Nephron progenitor cell (in vitro differentiated cells): ENCODE data around the gene GUCA2B.
A peak's percentile ranks its signal among the peaks of the same experiment; 100 is the strongest.

Experiments
- DNase-seq: peaks from one replicate; pipeline ENCODE4 v3.0.0; 2021
- H3K27ac Mint-ChIP-seq: 2 replicates; pipeline ENCODE4 v1.8.0; 2021; ENCODE audit warnings: mild to moderate bottlenecking, moderate library complexity, mixed read lengths
- H3K27me3 Mint-ChIP-seq: 2 replicates; pipeline ENCODE4 v1.8.0; 2021; ENCODE audit warnings: mild to moderate bottlenecking, low read depth, mixed read lengths; ENCODE audit not compliant: poor library complexity
- H3K36me3 Mint-ChIP-seq: 2 replicates; pipeline ENCODE4 v1.8.0; 2021; ENCODE audit warnings: low read depth, mixed read lengths
- H3K4me1 Mint-ChIP-seq: 2 replicates; pipeline ENCODE4 v1.8.0; 2021; ENCODE audit warnings: mixed read lengths
- H3K4me3 Mint-ChIP-seq: 2 replicates; pipeline ENCODE4 v1.8.0; 2021; ENCODE audit warnings: mild to moderate bottlenecking, moderate library complexity, mixed read lengths
- H3K9me3 Mint-ChIP-seq: 2 replicates; pipeline ENCODE4 v1.8.0; 2021; ENCODE audit warnings: mild to moderate bottlenecking, moderate library complexity, mixed read lengths
- TF ChIP-seq, protein P1 (sequence below): fragments of 200-600 bp; sonication (generic); IDR thresholded peaks from 2 replicates; pipeline ENCODE4 v1.5.0; 2021; ENCODE audit warnings: antibody characterized with exemption

The GUCA2B gene

DNA sequence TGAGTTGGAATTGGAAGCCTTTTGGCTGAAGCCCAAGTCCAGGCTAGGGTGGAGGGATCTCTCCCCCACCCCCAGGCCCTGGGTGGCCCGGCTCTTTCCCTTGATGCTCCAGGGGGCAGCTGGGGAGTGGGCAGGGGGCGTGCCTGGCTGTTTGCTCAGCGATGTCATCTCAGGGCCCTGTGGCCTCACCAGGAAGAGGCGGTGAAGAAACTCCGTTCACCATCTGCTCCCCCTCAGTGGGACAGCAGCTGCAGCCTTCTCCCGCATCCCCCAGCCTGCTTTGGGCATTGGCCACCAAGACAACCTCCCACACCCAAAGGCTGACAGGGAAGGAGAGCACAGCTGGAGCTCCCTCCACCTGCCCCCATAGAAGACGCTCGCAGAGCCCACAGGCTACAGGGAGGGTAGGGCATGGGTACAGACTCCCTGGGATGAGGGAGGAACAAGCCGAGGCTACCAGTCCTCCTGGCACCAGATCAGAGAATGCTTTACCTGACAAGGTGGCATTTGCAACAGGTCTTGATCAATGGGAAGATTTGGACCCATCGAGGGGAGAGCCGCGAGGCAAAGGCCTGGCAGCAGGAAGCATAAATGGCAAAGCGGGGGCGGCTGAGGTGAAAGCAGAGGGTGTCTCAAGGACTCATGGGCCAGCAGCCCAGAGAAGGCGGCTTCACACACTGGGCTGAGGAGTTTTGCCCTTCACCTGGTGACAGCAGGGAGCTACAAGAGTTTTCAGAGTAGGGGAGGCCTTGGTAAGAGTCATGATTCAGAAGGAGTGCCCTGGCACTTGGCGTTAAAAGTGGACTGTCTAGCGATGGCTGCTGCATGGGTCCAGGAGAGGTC, 17.8 kb downstream of the GUCA2B start:
- Mint-ChIP-seq H3K27me3 (peaks cover 7% of the 10 kb centered on the region), H3K36me3 (no peaks in the 10 kb centered on the region), H3K27ac (peak overlapping the region; percentile 97), H3K9me3 (no peaks in the 10 kb centered on the region), H3K4me1 (peaks cover 28% of the 10 kb centered on the region), H3K4me3 (no peak overlapping the region)
- no peak for DNase-seq
- TF ChIP-seq, protein P1, sequence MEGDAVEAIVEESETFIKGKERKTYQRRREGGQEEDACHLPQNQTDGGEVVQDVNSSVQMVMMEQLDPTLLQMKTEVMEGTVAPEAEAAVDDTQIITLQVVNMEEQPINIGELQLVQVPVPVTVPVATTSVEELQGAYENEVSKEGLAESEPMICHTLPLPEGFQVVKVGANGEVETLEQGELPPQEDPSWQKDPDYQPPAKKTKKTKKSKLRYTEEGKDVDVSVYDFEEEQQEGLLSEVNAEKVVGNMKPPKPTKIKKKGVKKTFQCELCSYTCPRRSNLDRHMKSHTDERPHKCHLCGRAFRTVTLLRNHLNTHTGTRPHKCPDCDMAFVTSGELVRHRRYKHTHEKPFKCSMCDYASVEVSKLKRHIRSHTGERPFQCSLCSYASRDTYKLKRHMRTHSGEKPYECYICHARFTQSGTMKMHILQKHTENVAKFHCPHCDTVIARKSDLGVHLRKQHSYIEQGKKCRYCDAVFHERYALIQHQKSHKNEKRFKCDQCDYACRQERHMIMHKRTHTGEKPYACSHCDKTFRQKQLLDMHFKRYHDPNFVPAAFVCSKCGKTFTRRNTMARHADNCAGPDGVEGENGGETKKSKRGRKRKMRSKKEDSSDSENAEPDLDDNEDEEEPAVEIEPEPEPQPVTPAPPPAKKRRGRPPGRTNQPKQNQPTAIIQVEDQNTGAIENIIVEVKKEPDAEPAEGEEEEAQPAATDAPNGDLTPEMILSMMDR, result no peak

- Mint-ChIP-seq H3K4me3 (no peak overlapping the region), H3K4me1 (peaks cover 28% of the 10 kb centered on the region), H3K27me3 (peaks cover 7% of the 10 kb centered on the region)
These were observed 18.6 kb downstream of the GUCA2B start for GRCh38 chr1:42171679-42172266.

GRCh38 chr1:42172381-42173133, 19.3 kb downstream of the GUCA2B start:
- Mint-ChIP-seq H3K27me3 (peaks cover 7% of the 10 kb centered on the region), H3K4me1 (peaks cover 31% of the 10 kb centered on the region), H3K9me3 (no peaks in the 10 kb centered on the region), H3K36me3 (no peaks in the 10 kb centered on the region), H3K27ac (peak overlapping the region; percentile 97), H3K4me3 (no peak overlapping the region)
- DNase-seq, result peak; percentile 18
- TF ChIP-seq, protein P1, result no peak

More at GRCh38 chr1:42171679-42172266, 18.6 kb downstream of the GUCA2B start:
- Mint-ChIP-seq H3K9me3 (no peaks in the 10 kb centered on the region), H3K36me3 (no peaks in the 10 kb centered on the region), H3K27ac (peak overlapping the region; percentile 97)
- TF ChIP-seq, protein P1, result no peak
- no peak for DNase-seq

GRCh38 chr1:42173155-42173933, 20.1 kb downstream of the GUCA2B start:
- no peak overlapping the region for H3K4me3 Mint-ChIP-seq
- no peak overlapping the region for H3K27ac Mint-ChIP-seq
- TF ChIP-seq, protein P1, result peak; percentile 97
- H3K27me3 Mint-ChIP-seq, result peaks cover 7% of the 10 kb centered on the region
- peaks cover 28% of the 10 kb centered on the region for H3K4me1 Mint-ChIP-seq
- DNase-seq, result peak; percentile 82
- no peaks in the 10 kb centered on the region for H3K36me3 Mint-ChIP-seq
- H3K9me3 Mint-ChIP-seq, result no peaks in the 10 kb centered on the region

DNA sequence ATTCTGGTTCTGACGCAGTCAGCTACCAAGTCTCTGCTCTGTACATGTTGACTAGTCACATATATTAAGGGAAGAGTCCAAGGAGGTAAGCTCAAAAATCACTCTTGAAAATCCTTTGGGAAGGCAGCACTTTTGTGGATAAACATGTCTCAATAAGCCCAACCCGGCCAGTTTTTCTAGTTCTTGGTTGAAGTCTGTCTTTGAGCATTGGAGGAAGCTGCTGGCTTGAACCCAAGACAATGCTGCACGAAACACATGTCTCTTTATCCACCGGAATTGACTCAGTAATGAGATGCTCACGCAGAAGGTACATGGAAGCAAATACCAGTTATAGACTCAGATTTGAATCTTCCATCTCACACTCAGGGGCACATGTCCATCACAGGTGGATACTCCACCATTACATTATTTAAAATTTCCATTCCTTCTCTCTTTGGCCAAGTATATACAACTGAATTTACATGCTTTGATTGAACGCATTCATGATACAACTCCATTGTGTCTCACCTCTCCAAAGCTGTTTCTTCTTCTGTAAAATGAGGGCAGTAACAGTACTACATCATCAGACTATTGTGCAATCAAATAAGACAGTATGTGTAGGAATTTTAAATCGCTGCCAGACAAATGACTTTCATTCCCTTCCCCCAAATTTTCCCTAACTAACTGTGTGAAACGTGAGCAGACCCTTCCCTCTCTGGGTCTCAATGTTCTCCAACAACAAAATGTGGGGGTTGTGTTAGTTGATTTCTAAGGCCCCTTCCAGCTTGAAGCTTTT, 20.9 kb downstream of the GUCA2B start:
- Mint-ChIP-seq H3K27me3 (peaks cover 7% of the 10 kb centered on the region), H3K27ac (no peak overlapping the region), H3K36me3 (no peaks in the 10 kb centered on the region), H3K9me3 (no peaks in the 10 kb centered on the region), H3K4me3 (no peak overlapping the region), H3K4me1 (peaks cover 28% of the 10 kb centered on the region)
- no peak for DNase-seq
- TF ChIP-seq, protein P1, result no peak
